WTC11 (cell line): ENCODE data around the gene MTMR4. TPM values are rescaled to one million over a fixed set of nuclear protein-coding genes. Genes with fewer than 3 reads are reported as not detected.
A peak's percentile ranks its signal among the peaks of the same experiment; 100 is the strongest.

Experiments
- CREM ChIP-seq: sonication (generic); formaldehyde crosslinking; IDR thresholded peaks from 2 replicates; pipeline ENCODE4 v1.8.1; 2022; ENCODE audit warnings: mild to moderate bottlenecking, missing genetic modification reagents, moderate library complexity
- HMGA2 ChIP-seq: fragments of 250-450 bp; sonication (Bioruptor Pico); IDR thresholded peaks from 2 replicates; pipeline ENCODE4 v1.4.0; 2021; ENCODE audit warnings: mild to moderate bottlenecking, moderate library complexity
- SMAD3 ChIP-seq: sonication (generic); formaldehyde crosslinking; IDR thresholded peaks from 2 replicates; pipeline ENCODE4 v1.8.0; 2022; ENCODE audit warnings: missing genetic modification reagents, mild to moderate bottlenecking, borderline replicate concordance
- SMAD4 ChIP-seq: sonication (generic); formaldehyde crosslinking; IDR thresholded peaks from 2 replicates; pipeline ENCODE4 v1.8.0; 2022; ENCODE audit warnings: mild to moderate bottlenecking, missing genetic modification reagents
- SOX15 ChIP-seq: fragments of 250-450 bp; sonication (Bioruptor Pico); IDR thresholded peaks from 2 replicates; pipeline ENCODE4 v1.9.0; 2021; ENCODE audit warnings: mild to moderate bottlenecking
- ZNF232 ChIP-seq: sonication (generic); formaldehyde crosslinking; IDR thresholded peaks from 2 replicates; pipeline ENCODE4 v1.8.0; 2022; ENCODE audit warnings: mild to moderate bottlenecking, missing genetic modification reagents
- ZNF317 ChIP-seq: sonication (generic); formaldehyde crosslinking; IDR thresholded peaks from 2 replicates; pipeline ENCODE4 v1.8.1; 2023; ENCODE audit warnings: low read depth, mild to moderate bottlenecking, moderate library complexity, missing genetic modification reagents, borderline replicate concordance
- total RNA-seq: library from RNA; stranded (reverse); gene quantifications from 3 replicates; pipeline ENCODE4 v1.2.3, GENCODE V29; 2021
- TF ChIP-seq, protein P1 (sequence below): sonication (generic); formaldehyde crosslinking; IDR thresholded peaks from 2 replicates; pipeline ENCODE4 v1.8.1; 2023; ENCODE audit warnings: mild to moderate bottlenecking, missing genetic modification reagents
- TF ChIP-seq, protein P2 (sequence below): sonication (generic); formaldehyde crosslinking; IDR thresholded peaks from 2 replicates; pipeline ENCODE4 v1.8.1; 2022; ENCODE audit warnings: mild to moderate bottlenecking, moderate library complexity, missing genetic modification reagents
- TF ChIP-seq, protein P3 (sequence below): sonication (generic); formaldehyde crosslinking; IDR thresholded peaks from 2 replicates; pipeline ENCODE4 v1.8.1; 2022; ENCODE audit warnings: missing genetic modification reagents, borderline replicate concordance
- TF ChIP-seq, protein P4 (sequence below): fragments of 250-450 bp; sonication (Bioruptor Pico); IDR thresholded peaks from 2 replicates; pipeline ENCODE4 v1.8.0; 2021; ENCODE audit warnings: mild to moderate bottlenecking
- TF ChIP-seq, protein P5 (sequence below): sonication (generic); formaldehyde crosslinking; IDR thresholded peaks from 2 replicates; pipeline ENCODE4 v1.8.1; 2022; ENCODE audit warnings: mild to moderate bottlenecking, missing genetic modification reagents, moderate library complexity, borderline replicate concordance
- TF ChIP-seq, protein P6 (sequence below): sonication (generic); formaldehyde crosslinking; IDR thresholded peaks from 2 replicates; pipeline ENCODE4 v1.8.0; 2023; ENCODE audit warnings: missing genetic modification reagents, mild to moderate bottlenecking, borderline replicate concordance
- TF ChIP-seq, protein P7 (sequence below): sonication (generic); formaldehyde crosslinking; IDR thresholded peaks from 2 replicates; pipeline ENCODE4 v1.8.0; 2023; ENCODE audit warnings: mild to moderate bottlenecking, missing genetic modification reagents

Gene MTMR4
- total RNA-seq, 1 experiment from 2014 or later = 30.8 TPM

DNA sequence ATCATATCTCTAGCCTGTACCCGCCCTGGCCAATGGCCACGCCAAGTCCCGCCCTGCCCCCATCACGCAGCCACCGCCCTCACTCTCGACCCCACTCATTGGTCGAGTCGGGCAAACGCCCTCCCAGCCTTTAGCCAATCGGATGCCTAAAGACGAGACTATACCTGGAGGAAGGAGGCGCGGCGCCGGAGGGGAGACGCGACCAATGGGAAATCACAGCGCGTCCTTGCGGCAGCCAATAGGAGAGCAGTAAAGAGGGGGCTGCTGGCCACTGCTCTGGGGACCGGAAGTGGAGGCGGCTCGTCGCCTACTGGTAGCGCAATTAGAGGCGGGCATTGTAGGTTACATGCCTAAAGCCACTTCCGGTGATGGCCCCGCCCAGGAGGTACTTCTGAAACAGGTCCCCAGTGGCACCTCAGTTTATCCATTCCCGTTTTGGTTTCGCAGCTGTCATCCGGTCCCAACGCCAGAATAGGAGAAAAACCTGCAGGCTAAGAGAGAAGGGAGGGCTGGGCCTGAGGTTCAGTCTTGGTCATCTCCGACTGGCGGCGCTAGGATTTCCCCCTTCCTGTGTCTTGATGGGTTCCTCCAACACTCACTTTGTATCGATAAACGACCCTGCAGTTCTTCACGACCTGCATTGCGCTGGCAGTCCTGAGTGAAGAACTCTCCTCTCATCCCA lies 3.6 kb upstream of the MTMR4 start (continued):
- TF ChIP-seq, protein P1, sequence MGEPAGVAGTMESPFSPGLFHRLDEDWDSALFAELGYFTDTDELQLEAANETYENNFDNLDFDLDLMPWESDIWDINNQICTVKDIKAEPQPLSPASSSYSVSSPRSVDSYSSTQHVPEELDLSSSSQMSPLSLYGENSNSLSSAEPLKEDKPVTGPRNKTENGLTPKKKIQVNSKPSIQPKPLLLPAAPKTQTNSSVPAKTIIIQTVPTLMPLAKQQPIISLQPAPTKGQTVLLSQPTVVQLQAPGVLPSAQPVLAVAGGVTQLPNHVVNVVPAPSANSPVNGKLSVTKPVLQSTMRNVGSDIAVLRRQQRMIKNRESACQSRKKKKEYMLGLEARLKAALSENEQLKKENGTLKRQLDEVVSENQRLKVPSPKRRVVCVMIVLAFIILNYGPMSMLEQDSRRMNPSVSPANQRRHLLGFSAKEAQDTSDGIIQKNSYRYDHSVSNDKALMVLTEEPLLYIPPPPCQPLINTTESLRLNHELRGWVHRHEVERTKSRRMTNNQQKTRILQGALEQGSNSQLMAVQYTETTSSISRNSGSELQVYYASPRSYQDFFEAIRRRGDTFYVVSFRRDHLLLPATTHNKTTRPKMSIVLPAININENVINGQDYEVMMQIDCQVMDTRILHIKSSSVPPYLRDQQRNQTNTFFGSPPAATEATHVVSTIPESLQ (CRISPR knock-in tag) = no peak
- TF ChIP-seq SMAD3 = 0 out of 2 replicates have a peak, but pooled peaks have one; percentile 17
- TF ChIP-seq, protein P2, sequence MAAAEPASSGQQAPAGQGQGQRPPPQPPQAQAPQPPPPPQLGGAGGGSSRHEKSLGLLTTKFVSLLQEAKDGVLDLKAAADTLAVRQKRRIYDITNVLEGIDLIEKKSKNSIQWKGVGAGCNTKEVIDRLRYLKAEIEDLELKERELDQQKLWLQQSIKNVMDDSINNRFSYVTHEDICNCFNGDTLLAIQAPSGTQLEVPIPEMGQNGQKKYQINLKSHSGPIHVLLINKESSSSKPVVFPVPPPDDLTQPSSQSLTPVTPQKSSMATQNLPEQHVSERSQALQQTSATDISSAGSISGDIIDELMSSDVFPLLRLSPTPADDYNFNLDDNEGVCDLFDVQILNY (CRISPR knock-in tag) = no peak
- TF ChIP-seq HMGA2 (CRISPR knock-in tag) = no peak
- TF ChIP-seq, protein P3, sequence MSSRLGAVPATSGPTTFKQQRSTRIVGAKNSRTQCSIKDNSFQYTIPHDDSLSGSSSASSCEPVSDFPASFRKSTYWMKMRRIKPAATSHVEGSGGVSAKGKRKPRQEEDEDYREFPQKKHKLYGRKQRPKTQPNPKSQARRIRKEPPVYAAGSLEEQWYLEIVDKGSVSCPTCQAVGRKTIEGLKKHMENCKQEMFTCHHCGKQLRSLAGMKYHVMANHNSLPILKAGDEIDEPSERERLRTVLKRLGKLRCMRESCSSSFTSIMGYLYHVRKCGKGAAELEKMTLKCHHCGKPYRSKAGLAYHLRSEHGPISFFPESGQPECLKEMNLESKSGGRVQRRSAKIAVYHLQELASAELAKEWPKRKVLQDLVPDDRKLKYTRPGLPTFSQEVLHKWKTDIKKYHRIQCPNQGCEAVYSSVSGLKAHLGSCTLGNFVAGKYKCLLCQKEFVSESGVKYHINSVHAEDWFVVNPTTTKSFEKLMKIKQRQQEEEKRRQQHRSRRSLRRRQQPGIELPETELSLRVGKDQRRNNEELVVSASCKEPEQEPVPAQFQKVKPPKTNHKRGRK (CRISPR knock-in tag) = no peak
- TF ChIP-seq SOX15 (CRISPR knock-in tag) = no peak
- no peak for TF ChIP-seq ZNF317 (CRISPR knock-in tag)
- TF ChIP-seq SMAD4 (CRISPR knock-in tag) = no peak
- TF ChIP-seq, protein P4, sequence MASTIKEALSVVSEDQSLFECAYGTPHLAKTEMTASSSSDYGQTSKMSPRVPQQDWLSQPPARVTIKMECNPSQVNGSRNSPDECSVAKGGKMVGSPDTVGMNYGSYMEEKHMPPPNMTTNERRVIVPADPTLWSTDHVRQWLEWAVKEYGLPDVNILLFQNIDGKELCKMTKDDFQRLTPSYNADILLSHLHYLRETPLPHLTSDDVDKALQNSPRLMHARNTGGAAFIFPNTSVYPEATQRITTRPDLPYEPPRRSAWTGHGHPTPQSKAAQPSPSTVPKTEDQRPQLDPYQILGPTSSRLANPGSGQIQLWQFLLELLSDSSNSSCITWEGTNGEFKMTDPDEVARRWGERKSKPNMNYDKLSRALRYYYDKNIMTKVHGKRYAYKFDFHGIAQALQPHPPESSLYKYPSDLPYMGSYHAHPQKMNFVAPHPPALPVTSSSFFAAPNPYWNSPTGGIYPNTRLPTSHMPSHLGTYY (CRISPR knock-in tag) = no peak
- TF ChIP-seq, protein P5, sequence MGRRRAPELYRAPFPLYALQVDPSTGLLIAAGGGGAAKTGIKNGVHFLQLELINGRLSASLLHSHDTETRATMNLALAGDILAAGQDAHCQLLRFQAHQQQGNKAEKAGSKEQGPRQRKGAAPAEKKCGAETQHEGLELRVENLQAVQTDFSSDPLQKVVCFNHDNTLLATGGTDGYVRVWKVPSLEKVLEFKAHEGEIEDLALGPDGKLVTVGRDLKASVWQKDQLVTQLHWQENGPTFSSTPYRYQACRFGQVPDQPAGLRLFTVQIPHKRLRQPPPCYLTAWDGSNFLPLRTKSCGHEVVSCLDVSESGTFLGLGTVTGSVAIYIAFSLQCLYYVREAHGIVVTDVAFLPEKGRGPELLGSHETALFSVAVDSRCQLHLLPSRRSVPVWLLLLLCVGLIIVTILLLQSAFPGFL (CRISPR knock-in tag) = no peak
- peak; percentile 89 for TF ChIP-seq CREM
- 0 out of 2 replicates have a peak, but pooled peaks have one; percentile 28 for TF ChIP-seq ZNF232 (CRISPR knock-in tag)
- TF ChIP-seq, protein P6, sequence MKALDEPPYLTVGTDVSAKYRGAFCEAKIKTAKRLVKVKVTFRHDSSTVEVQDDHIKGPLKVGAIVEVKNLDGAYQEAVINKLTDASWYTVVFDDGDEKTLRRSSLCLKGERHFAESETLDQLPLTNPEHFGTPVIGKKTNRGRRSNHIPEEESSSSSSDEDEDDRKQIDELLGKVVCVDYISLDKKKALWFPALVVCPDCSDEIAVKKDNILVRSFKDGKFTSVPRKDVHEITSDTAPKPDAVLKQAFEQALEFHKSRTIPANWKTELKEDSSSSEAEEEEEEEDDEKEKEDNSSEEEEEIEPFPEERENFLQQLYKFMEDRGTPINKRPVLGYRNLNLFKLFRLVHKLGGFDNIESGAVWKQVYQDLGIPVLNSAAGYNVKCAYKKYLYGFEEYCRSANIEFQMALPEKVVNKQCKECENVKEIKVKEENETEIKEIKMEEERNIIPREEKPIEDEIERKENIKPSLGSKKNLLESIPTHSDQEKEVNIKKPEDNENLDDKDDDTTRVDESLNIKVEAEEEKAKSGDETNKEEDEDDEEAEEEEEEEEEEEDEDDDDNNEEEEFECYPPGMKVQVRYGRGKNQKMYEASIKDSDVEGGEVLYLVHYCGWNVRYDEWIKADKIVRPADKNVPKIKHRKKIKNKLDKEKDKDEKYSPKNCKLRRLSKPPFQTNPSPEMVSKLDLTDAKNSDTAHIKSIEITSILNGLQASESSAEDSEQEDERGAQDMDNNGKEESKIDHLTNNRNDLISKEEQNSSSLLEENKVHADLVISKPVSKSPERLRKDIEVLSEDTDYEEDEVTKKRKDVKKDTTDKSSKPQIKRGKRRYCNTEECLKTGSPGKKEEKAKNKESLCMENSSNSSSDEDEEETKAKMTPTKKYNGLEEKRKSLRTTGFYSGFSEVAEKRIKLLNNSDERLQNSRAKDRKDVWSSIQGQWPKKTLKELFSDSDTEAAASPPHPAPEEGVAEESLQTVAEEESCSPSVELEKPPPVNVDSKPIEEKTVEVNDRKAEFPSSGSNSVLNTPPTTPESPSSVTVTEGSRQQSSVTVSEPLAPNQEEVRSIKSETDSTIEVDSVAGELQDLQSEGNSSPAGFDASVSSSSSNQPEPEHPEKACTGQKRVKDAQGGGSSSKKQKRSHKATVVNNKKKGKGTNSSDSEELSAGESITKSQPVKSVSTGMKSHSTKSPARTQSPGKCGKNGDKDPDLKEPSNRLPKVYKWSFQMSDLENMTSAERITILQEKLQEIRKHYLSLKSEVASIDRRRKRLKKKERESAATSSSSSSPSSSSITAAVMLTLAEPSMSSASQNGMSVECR (CRISPR knock-in tag) = peak; percentile 73; the same call in 1 of the 2 replicates
- TF ChIP-seq, protein P7, sequence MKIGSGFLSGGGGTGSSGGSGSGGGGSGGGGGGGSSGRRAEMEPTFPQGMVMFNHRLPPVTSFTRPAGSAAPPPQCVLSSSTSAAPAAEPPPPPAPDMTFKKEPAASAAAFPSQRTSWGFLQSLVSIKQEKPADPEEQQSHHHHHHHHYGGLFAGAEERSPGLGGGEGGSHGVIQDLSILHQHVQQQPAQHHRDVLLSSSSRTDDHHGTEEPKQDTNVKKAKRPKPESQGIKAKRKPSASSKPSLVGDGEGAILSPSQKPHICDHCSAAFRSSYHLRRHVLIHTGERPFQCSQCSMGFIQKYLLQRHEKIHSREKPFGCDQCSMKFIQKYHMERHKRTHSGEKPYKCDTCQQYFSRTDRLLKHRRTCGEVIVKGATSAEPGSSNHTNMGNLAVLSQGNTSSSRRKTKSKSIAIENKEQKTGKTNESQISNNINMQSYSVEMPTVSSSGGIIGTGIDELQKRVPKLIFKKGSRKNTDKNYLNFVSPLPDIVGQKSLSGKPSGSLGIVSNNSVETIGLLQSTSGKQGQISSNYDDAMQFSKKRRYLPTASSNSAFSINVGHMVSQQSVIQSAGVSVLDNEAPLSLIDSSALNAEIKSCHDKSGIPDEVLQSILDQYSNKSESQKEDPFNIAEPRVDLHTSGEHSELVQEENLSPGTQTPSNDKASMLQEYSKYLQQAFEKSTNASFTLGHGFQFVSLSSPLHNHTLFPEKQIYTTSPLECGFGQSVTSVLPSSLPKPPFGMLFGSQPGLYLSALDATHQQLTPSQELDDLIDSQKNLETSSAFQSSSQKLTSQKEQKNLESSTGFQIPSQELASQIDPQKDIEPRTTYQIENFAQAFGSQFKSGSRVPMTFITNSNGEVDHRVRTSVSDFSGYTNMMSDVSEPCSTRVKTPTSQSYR = no peak
